OCI-LY7 (cell line): ENCODE results near the gene RNF144A. TPM values are rescaled to one million over a fixed set of nuclear protein-coding genes. Genes with fewer than 3 reads are reported as not detected.

ENCODE experiments used
- BruUV-seq: library from RNA; stranded (reverse); fragments of 400-500 nt; replicated peaks from 2 replicates; lab custom pipeline; 2021; lab: Mats Ljungman, UMichigan
- CTCF ChIA-PET: fragments of 300-600 bp; sonication (Branson Sonifier 250); formaldehyde crosslinking; loops from one replicate; lab custom pipeline; 2022; ENCODE audit warnings: antibody characterized with exemption; ENCODE audit not compliant: unreplicated experiment; lab: Charles Lee
- POLR2A ChIA-PET: fragments of 300-600 bp; sonication (Branson Sonifier 250); formaldehyde crosslinking; loops from one replicate; lab custom pipeline; 2022; ENCODE audit warnings: antibody characterized with exemption; lab: Charles Lee
- DNase-seq: peaks from one replicate; pipeline ENCODE4 v3.0.0-alpha.2; 2015; ENCODE audit warnings: low spot score
- H2AFZ ChIP-seq: fragments of 200-600 bp; sonication (generic), shearing (Covaris generic); 2 replicates; pipeline ENCODE4 v1.6.1; 2014; ENCODE audit warnings: mild to moderate bottlenecking, antibody characterized with exemption, low read length, moderate library complexity
- H3K27ac ChIP-seq: fragments of 200-600 bp; sonication (generic); 2 replicates; pipeline ENCODE4 v1.5.1; 2014; ENCODE audit warnings: mixed run types, low read depth, mild to moderate bottlenecking, moderate library complexity, low read length, inconsistent platforms; ENCODE audit not compliant: poor library complexity, severe bottlenecking
- H3K36me3 ChIP-seq: fragments of 200-600 bp; sonication (generic); 2 replicates; pipeline ENCODE4 v1.6.1; 2014; ENCODE audit warnings: mild to moderate bottlenecking, antibody characterized with exemption, low read length, moderate library complexity, mixed read lengths; ENCODE audit not compliant: insufficient read depth
- H3K4me1 ChIP-seq: fragments of 200-600 bp; sonication (generic); 2 replicates; pipeline ENCODE4 v1.5.1; 2014; ENCODE audit warnings: mild to moderate bottlenecking, low read length; ENCODE audit not compliant: insufficient read depth, poor library complexity, severe bottlenecking
- H3K4me2 ChIP-seq: fragments of 200-600 bp; sonication (generic); 2 replicates; pipeline ENCODE4 v1.6.1; 2014; ENCODE audit warnings: mild to moderate bottlenecking, low read length
- H3K4me3 ChIP-seq: fragments of 200-600 bp; sonication (generic); 2 replicates; pipeline ENCODE4 v1.5.1; 2014; ENCODE audit warnings: mild to moderate bottlenecking, low read depth, low read length; ENCODE audit not compliant: poor library complexity, severe bottlenecking
- H3K79me2 ChIP-seq: fragments of 200-600 bp; sonication (generic); 2 replicates; pipeline ENCODE4 v1.6.1; 2016; ENCODE audit warnings: low read depth, mild to moderate bottlenecking, low read length, moderate library complexity, mixed read lengths; ENCODE audit not compliant: insufficient read depth
- H3K9me2 ChIP-seq: fragments of 200-600 bp; sonication (generic); 2 replicates; pipeline ENCODE4 v1.6.1; 2016; ENCODE audit warnings: mild to moderate bottlenecking, low read length, mixed read lengths; ENCODE audit not compliant: insufficient read depth
- H3K9me3 ChIP-seq: fragments of 200-600 bp; sonication (generic); 2 replicates; pipeline ENCODE4 v1.6.1; 2014; ENCODE audit warnings: mild to moderate bottlenecking, mixed run types, low read length, mixed read lengths
- H4K20me1 ChIP-seq: fragments of 200-600 bp; sonication (generic); 2 replicates; pipeline ENCODE4 v1.6.1; 2014; ENCODE audit warnings: mild to moderate bottlenecking, antibody characterized with exemption, low read length, moderate library complexity, mixed read lengths; ENCODE audit not compliant: insufficient read depth
- CTCF ChIP-seq: fragments of 200-600 bp; sonication (generic); conservative IDR thresholded peaks from 2 replicates; pipeline ENCODE4 v1.5.1; 2014; ENCODE audit warnings: mild to moderate bottlenecking, antibody characterized with exemption, low read length, moderate library complexity, mixed read lengths
- EZH2phosphoT487 ChIP-seq: fragments of 200-600 bp; sonication (generic); IDR thresholded peaks from 2 replicates; pipeline ENCODE4 v1.6.1; 2018; ENCODE audit warnings: low read depth, borderline replicate concordance, mild to moderate bottlenecking, mixed run types, antibody characterized with exemption, low read length, moderate library complexity, mixed read lengths
- intact Hi-C: fragments of 100-400 bp; cut with micrococcal nuclease; formaldehyde crosslinking; loops from one replicate; pipeline ENCODE4 v1.10.0; 2022; ENCODE audit not compliant: unreplicated experiment
- total RNA-seq, 2 experiments: library from RNA; depleted of rRNA in 1 of 2; stranded (reverse); fragments of >200 nt in 1 of 2; shearing (Covaris generic) in 1 of 2; gene quantifications; 2 replicates each; pipeline ENCODE4 v1.2.3, GENCODE V29; 2014 to 2022

RNF144A gene
- total RNA-seq, 2 experiments from 2014 or later, result 1.1 to 1.9 TPM

GRCh38 chr2:6931753-6932152 is 14.5 kb downstream of the RNF144A start:
- H4K20me1 ChIP-seq, result no peaks in the 10 kb centered on the region
- H2AFZ ChIP-seq, result no peak overlapping the region
- H3K4me2 ChIP-seq, result no peak overlapping the region
- no peaks in the 10 kb centered on the region for H3K9me2 ChIP-seq
- no peak overlapping the region for H3K27ac ChIP-seq
- no peaks in the 10 kb centered on the region for H3K9me3 ChIP-seq
- no peak for DNase-seq
- no TSS peak for BruUV-seq
- H3K4me1 ChIP-seq, result no peaks in the 10 kb centered on the region
- no peaks in the 10 kb centered on the region for H3K79me2 ChIP-seq
- H3K36me3 ChIP-seq, result no peaks in the 10 kb centered on the region
- intact Hi-C loops, result no loop called here
- TF ChIP-seq EZH2phosphoT487 (no peak), CTCF (no peak)
- ChIA-PET POLR2A (interaction anchor here (1.0 kb wide), 1 partner anchor 16 kb away, joined by 3 read pairs; no protein-coding TSS in a partner anchor), CTCF (no interaction called here)
- H3K4me3 ChIP-seq, result no peak overlapping the region

- no peak overlapping the region for H2AFZ ChIP-seq
- H3K9me3 ChIP-seq, result no peaks in the 10 kb centered on the region
- no peak for TF ChIP-seq CTCF
- TF ChIP-seq EZH2phosphoT487, result no peak
- H3K79me2 ChIP-seq, result no peaks in the 10 kb centered on the region
- no peak for DNase-seq
- POLR2A ChIA-PET, result interaction anchor here (1.0 kb wide), 2 partner anchors 11 to 15 kb away, joined by 3 read pairs; no protein-coding TSS in a partner anchor
- H3K4me1 ChIP-seq, result no peaks in the 10 kb centered on the region
- no peaks in the 10 kb centered on the region for H3K36me3 ChIP-seq
- H3K4me2 ChIP-seq, result no peak overlapping the region
- BruUV-seq, result no TSS peak
- H3K27ac ChIP-seq, result no peak overlapping the region
- H3K4me3 ChIP-seq, result no peak overlapping the region
- intact Hi-C loops, result no loop called here
- no peaks in the 10 kb centered on the region for H4K20me1 ChIP-seq
- CTCF ChIA-PET, result interaction anchor here (1.0 kb wide), 1 partner anchor 10 kb away, joined by 3 read pairs; no protein-coding TSS in a partner anchor
- no peaks in the 10 kb centered on the region for H3K9me2 ChIP-seq
Observed at GRCh38 chr2:6932206-6932605, 15.0 kb downstream of the RNF144A start.

GRCh38 chr2:6932828-6933227 is 15.6 kb downstream of the RNF144A start:
- CTCF ChIA-PET, result interaction anchor here (1.0 kb wide), 1 partner anchor 11 kb away, joined by 3 read pairs; no protein-coding TSS in a partner anchor
- no peaks in the 10 kb centered on the region for H3K4me1 ChIP-seq
- POLR2A ChIA-PET, result interaction anchor here (0.7 to 1.0 kb wide), 2 partner anchors 12 to 808 kb away, joined by 3 read pairs; no protein-coding TSS in a partner anchor

More at GRCh38 chr2:6932828-6933227, 15.6 kb downstream of the RNF144A start:
- H3K79me2 ChIP-seq, result no peaks in the 10 kb centered on the region
- no peak overlapping the region for H2AFZ ChIP-seq
- no peak for DNase-seq
- H3K36me3 ChIP-seq, result no peaks in the 10 kb centered on the region
- H3K4me2 ChIP-seq, result no peak overlapping the region
- no peaks in the 10 kb centered on the region for H3K9me3 ChIP-seq
- H3K9me2 ChIP-seq, result no peaks in the 10 kb centered on the region
- no TSS peak for BruUV-seq
- TF ChIP-seq EZH2phosphoT487 (no peak), CTCF (no peak)
- H4K20me1 ChIP-seq, result no peaks in the 10 kb centered on the region
- no peak overlapping the region for H3K27ac ChIP-seq
- intact Hi-C loops, result no loop called here
- H3K4me3 ChIP-seq, result no peak overlapping the region
